ENCODE measurements around the gene MB21D2.

The MB21D2 gene

DNA sequence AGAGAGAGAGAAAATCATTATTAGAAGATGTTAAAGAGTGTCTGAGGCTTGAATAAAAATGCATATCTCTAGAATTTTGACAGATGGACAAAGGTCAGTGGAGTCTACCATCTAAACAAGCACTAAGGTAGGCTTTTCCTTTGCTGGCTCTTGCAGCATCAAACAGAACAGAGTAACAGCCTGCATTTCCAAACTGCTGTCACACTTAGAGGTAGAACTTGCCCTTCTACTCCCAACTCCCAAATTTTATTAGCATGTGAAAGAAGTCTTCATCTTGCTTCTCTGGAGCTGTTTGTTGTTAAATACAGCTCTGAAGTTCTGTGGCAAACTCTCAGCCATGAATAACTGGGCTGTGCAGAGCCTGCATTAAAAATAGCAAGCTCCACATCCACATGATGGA lies 4.1 kb upstream of the MB21D2 start:
- no peak for DNase-seq

DNA sequence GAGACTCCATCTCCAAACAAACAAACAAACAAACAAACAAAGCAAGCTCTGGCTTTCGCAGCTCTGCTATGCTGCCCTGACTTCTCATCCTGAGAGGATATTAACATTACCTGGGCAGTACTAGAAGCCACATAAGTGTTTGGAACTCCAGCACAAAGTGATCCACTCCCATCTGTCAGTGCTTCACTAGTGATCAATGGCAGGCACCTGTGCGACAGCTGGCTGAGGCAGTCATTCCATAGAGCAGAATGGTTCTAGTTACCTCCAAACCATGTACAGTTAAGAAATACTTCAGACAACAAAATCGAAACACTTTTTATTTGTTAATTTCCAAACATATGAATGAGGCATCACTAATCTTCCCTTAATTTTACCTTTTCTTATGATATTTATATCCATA lies 2.8 kb upstream of the MB21D2 start:
- DNase-seq: no peak

GRCh38 chr3:192919901-192920300 lies 2.2 kb upstream of the MB21D2 start:
- DNase-seq: no peak

GRCh38 chr3:192918275-192918588 lies 576 bp upstream of the MB21D2 start:
- no peak for DNase-seq

- peak; percentile 79 for DNase-seq
These were observed 640 bp downstream of the MB21D2 start for GRCh38 chr3:192917028-192917403.

- DNase-seq: peak; percentile 54
These were observed 1.2 kb downstream of the MB21D2 start for GRCh38 chr3:192916371-192917027.

DNA sequence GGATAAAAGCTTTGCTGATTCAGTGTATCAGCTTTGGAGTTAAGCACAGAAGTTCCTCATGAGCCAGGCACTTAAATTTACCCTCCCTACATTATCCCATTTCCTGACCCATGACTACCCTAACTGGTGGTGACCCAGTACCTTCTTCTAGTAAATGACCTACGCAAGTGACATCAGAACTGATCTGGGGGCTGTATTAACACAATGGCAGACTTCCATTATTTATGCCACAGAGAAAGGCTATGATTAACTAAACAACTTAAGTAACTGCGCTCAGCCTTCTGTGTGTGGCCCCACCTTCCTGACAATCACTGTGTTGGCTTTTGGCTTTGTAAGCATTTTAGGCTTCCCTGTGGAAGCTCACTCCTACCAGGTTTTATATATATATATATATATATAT lies 1.9 kb downstream of the MB21D2 start:
- DNase-seq: peak; percentile 47

- peak; percentile 78 for DNase-seq
These were observed 2.4 kb downstream of the MB21D2 start for GRCh38 chr3:192915304-192915703.

GRCh38 chr3:192914848-192915247 lies 2.8 kb downstream of the MB21D2 start:
- no peak for DNase-seq

GRCh38 chr3:192913540-192913939 lies 4.1 kb downstream of the MB21D2 start:
- DNase-seq: no peak

DNA sequence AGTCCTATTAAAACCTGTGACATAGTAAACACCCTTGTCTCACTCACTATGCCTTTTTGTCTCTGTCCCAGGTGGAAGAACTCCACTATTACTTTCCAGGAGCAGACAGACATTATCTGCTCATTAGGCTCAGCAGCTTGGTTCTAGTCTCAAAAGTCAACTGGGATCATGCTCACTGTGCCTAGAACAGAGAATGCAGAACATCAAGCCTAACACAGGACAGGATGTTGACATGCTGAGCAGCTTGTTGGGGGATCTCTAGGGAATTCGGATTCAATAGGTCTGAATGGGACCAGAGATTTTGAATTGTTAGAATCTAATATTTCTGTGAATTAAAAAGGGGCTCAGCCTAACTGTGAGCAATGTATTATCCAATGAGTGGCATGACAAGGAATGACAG lies 6.4 kb downstream of the MB21D2 start:
- DNase-seq: no peak

- DNase-seq: peak; percentile 68
These were observed 9.9 kb downstream of the MB21D2 start for GRCh38 chr3:192907784-192908183.

GRCh38 chr3:192906940-192907339 lies 10.7 kb downstream of the MB21D2 start:
- DNase-seq: no peak

DNA sequence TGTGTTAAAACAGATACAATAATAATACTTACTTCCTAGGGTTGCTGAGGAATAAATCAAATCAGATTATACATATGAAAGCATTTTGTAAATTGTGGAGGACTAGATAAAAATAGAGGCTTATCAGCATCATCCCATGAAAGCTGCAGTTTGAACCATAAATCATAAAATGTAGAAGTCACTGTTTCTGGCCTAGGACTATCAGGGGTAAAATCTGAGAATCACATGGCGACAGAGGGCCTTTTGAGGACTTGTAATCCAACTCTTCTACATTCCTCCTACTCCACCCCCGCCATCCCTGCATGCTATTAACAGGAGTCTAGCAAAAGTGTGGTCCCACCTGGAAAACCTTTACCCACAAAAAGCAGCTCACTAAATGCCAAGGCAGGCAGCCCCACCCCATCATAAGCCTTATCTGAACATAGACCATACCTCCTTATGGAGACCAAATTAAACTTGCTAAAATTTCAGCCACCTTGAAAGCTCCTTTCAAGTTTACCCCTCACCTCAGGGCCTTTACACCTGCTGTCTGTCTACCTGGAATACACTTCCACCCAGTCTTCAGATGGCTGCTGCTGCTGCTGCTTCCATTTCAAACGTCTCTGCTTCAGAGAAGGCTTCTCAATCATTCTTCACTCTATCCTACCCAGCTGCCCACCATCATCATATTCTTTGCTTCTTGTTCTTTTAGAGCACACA lies 11.5 kb downstream of the MB21D2 start:
- DNase-seq: no peak

DNA sequence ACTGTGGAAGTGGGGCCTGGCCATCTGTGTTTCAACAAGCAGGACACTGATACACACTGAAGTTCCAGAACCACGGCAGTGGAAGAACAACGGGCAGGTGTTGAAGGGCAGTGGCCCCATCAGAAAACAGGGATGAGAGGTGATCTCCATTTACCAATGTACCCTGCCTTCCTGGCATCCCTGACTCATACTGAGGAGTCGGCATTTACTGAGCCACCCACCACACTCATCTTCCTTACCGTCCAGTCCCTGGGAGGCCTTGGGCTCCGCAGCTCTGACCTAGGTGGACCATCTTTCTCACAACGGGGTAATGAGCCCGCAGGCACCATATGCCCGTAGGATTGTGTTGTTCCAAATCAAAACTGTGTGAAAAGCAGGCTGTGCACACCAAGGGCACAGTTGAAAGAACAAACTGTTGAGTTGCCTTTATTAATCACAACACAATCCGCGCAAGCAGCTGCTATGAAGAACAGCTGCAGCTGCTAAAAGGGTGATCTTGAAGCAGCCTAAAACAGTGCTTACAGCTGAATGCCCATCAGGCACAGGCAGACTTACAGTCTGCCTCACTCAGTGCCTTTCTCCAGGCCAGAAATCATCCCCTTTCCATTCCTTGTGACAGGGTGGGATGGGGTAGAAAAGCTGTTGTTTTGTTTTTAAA lies 12.9 kb downstream of the MB21D2 start:
- DNase-seq: no peak

DNA sequence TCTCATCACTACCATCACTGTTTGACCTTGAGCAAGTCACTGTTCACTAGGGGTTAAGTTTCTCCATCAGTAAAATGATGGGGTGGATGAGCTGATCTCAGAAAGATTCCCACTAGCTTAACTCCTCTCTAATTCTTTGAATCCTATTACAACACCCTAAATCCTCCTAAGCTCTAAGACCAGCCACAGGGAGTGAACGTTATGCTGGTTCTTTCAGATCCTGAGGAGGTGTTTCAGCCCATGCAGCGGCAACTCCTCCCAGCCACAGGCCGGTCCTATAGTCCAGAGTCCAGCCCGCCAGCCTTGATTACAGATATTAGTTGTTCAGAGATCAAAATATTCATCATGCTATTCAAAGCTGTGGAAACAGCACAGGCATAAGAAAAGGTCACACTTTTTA lies 15.1 kb downstream of the MB21D2 start:
- DNase-seq: no peak

DNA sequence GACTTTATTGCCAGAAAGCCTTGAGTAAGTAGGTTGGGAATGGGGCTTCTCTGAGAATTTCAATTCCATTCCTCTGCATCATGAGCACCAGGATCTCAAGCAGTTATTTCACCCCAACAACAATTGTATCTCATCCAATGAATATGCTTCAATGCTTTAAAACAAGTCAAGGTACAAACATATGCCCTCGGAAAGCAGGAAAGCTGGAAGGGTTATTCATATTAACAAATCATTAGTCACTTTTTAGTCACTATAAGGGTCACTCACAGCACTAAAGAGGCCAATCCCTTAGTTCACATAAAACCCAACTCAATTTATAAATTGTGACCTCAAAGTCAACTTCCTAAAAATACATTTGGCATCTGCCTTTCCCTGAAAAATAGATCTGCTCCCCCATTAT lies 16.2 kb downstream of the MB21D2 start:
- DNase-seq: peak; percentile 97

DNA sequence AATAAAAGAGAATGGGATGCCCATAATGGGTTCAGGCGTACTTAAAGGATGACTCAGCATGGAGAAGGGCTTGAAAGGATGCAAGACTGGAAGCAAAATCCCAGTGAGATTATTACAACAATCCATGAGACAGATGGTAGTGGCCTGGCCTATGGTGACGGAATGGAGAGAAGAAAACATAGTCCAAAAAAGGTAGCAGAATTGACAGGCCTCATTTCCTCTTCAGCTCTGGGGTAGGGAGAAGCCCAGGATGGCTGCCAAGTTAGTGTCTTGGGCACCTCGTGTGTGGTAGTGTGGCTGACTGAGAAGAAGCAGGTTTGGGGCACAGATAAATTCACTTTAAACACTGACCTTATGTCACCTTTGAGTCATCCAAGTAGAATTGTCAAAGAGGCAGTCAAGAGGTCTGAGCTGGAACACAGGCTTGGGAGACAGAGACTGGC lies 18.1 kb downstream of the MB21D2 start:
- DNase-seq: peak; percentile 98

DNA sequence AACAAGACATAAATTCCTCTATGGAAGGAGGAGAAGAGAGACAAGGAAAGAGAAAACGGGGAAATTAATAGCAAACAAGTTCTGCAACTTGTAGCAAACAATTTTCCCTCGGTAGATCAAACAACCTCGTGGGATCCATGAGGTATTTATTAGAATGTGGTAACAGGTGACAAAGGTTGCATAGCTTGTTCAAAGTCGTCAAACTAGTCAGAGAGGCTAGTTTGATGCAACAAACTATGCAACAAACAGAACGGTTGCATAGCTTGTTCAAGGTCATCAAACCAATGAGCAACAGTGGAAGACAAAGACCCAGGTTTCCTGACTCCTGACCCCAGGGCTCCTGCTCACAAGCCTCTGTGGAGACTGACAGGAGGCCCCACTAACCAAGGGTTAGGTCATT lies 20.7 kb downstream of the MB21D2 start:
- no peak for DNase-seq

- DNase-seq: no peak
These were observed 21.4 kb downstream of the MB21D2 start for GRCh38 chr3:192896208-192896607.

GRCh38 chr3:192894676-192895075 lies 23.0 kb downstream of the MB21D2 start:
- DNase-seq: no peak

- peak; percentile 99 for DNase-seq
These were observed 24.5 kb downstream of the MB21D2 start for GRCh38 chr3:192892981-192893700.
